ENCODE data around the gene SPTBN4.
"Not testable (repeated sequence)": the region's sequence is repeated elsewhere in the genome, so short reads cannot be mapped to it uniquely, and the experiment has no call there.

SPTBN4 gene

GRCh38 chr19:40621966-40622772 lies 155.4 kb downstream of the SPTBN4 start:
- no peak for DNase-seq

- DNase-seq, result no peak
Observed at GRCh38 chr19:40622773-40623075, 155.9 kb downstream of the SPTBN4 start.

DNA sequence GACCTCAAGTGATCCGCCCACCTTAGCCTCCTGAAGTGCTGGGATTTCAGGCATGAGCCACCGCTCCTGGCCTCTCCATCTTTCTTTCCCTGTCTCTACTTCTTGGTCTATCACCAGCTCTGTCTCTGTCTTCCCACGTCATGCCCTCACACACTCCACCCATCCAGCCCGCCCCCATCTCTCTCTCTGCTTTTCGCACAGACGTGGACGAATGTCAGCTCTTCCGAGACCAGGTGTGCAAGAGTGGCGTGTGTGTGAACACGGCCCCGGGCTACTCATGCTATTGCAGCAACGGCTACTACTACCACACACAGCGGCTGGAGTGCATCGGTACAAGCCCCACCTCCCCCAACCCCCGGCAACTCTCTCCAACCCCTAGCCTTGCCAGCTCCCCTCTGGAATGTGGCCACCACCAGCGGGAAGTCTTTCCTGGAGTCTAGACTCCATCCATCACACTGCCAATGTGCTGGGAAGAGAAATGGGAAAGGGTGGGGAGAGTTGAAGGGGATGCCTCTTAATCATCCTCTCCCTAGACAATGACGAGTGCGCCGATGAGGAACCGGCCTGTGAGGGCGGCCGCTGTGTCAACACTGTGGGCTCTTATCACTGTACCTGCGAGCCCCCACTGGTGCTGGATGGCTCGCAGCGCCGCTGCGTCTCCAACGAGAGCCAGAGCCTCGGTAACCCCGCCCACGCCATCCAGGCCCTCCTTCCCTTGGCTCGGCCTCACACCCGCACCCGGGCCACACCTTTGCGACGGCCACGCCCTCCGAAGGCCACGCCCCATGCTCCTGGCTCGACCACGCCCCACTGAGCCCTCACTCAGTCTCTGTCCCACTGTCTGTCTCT lies 156.8 kb downstream of the SPTBN4 start:
- DNase-seq, result no peak

DNA sequence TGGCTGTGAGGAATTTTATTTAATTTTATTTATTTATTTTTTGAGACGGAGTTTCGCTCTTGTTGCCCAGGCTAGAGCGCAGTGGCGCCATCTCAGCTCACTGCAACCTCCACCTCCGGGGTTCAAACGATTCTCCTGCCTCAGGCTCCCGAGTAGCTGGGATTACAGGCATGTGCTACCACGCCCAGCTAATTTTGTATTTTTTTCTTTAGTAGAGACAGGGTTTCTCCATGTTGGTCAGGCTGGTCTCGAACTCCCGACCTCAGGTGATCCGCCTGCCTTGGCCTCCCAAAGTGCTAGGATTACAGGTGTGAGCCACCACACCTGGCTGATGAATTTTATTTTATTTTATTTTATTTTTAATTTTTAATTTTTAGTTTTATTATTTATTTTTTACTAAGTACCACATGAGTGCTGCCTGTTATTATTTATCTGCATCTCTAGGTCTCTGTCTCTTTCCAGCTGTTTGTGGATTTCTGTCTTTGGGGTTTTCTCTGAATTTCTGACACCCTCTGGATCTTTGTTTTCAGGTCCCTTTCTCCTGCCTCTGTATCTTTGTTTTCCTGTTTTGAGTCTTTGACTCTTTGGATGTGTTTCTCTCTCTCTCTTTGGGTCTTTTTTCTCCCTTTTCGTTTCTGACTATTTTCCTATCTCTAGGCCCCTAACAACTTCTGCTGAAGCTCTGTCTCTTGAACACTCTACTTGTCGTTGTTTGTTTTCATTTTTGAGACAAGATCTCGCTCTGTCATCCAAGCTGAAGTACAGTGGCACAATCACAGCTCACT lies 157.8 kb downstream of the SPTBN4 start:
- not testable (repeated sequence) for DNase-seq

GRCh38 chr19:40625406-40626120 lies 158.8 kb downstream of the SPTBN4 start:
- no peak for DNase-seq
